Medulla oblongata (tissue), 1 donor: ENCODE results near the gene FAXC.
"Not testable (repeated sequence)": the region's sequence is repeated elsewhere in the genome, so short reads cannot be mapped to it uniquely, and the experiment has no call there.

ENCODE experiments used
- DNase-seq: peaks from one replicate; pipeline ENCODE4 v3.0.0-alpha.2; 2015; ENCODE audit errors: extremely low spot score

The FAXC gene

GRCh38 chr6:99287523-99287922 is 62.0 kb downstream of the FAXC start:
- DNase-seq = no peak

GRCh38 chr6:99285881-99286280 is 63.6 kb downstream of the FAXC start:
- DNase-seq = no peak

- peak; percentile 12 for DNase-seq
Observed at GRCh38 chr6:99282479-99283062, 66.9 kb downstream of the FAXC start.

- DNase-seq = no peak
Observed at GRCh38 chr6:99276747-99277146, 72.7 kb downstream of the FAXC start.

- no peak for DNase-seq
Observed at GRCh38 chr6:99270826-99271225, 78.6 kb downstream of the FAXC start.

- DNase-seq = no peak
Observed at GRCh38 chr6:99270030-99270429, 79.4 kb downstream of the FAXC start.

- no peak for DNase-seq
Observed at GRCh38 chr6:99269207-99269606, 80.3 kb downstream of the FAXC start.

- DNase-seq = not testable (repeated sequence)
Observed at GRCh38 chr6:99266996-99267395, 82.5 kb downstream of the FAXC start.

- not testable (repeated sequence) for DNase-seq
Observed at GRCh38 chr6:99265447-99265846, 84.0 kb downstream of the FAXC start.

GRCh38 chr6:99254616-99255550 is 94.6 kb downstream of the FAXC start:
- DNase-seq = no peak

GRCh38 chr6:99253271-99253670 is 96.2 kb downstream of the FAXC start:
- DNase-seq = no peak

- no peak for DNase-seq
Observed at GRCh38 chr6:99252421-99252820, 97.1 kb downstream of the FAXC start.

GRCh38 chr6:99250476-99250875 is 99.0 kb downstream of the FAXC start:
- DNase-seq = no peak

- DNase-seq = no peak
Observed at GRCh38 chr6:99246602-99247001, 102.9 kb downstream of the FAXC start.

GRCh38 chr6:99241905-99242534 is 107.5 kb downstream of the FAXC start:
- peak; percentile 53 for DNase-seq

- DNase-seq = no peak
Observed at GRCh38 chr6:99236010-99236409, 113.5 kb downstream of the FAXC start.

- DNase-seq = no peak
Observed at GRCh38 chr6:99233219-99233618, 116.3 kb downstream of the FAXC start.

- no peak for DNase-seq
Observed at GRCh38 chr6:99232056-99232455, 117.4 kb downstream of the FAXC start.

GRCh38 chr6:99225172-99225571 is 124.3 kb downstream of the FAXC start:
- no peak for DNase-seq
